Sigmoid colon (tissue), 4 donors: ENCODE results near the gene KCNH3.

Experiments used
- EP300 ChIP-seq, 4 donors: sonication (generic); formaldehyde crosslinking; IDR thresholded peaks; one replicate each; pipeline ENCODE4 v1.6.1; 2017; ENCODE audit warnings: antibody characterized with exemption in 4 of 4
- POLR2A ChIP-seq, 2 donors: fragments of 450-650 bp; IDR thresholded peaks; one replicate each; pipeline ENCODE4 v1.6.1; 2016; ENCODE audit warnings: antibody characterized with exemption in 2 of 2, mild to moderate bottlenecking in 2 of 2, moderate library complexity in 2 of 2
- POLR2AphosphoS5 ChIP-seq, 4 donors: sonication (generic); formaldehyde crosslinking; IDR thresholded peaks; one replicate each; pipeline ENCODE4 v1.6.1; 2017; ENCODE audit warnings: antibody characterized with exemption in 4 of 4
- TF ChIP-seq, protein P1 (sequence below), 4 experiments: fragments of 450-650 bp in 3 of 4; fragments of 200-600 bp in 1 of 4; IDR thresholded peaks; one replicate each; pipeline ENCODE4 v1.5.1; 2016 to 2019; ENCODE audit warnings: antibody characterized with exemption in 4 of 4, mild to moderate bottlenecking in 3 of 4, moderate library complexity in 2 of 4

GRCh38 chr12:49599961-49600360 lies 61.1 kb downstream of the KCNH3 start:
- TF ChIP-seq EP300 (IDR thresholded peaks at IDR 0.05) = no peak
- TF ChIP-seq, protein P1, sequence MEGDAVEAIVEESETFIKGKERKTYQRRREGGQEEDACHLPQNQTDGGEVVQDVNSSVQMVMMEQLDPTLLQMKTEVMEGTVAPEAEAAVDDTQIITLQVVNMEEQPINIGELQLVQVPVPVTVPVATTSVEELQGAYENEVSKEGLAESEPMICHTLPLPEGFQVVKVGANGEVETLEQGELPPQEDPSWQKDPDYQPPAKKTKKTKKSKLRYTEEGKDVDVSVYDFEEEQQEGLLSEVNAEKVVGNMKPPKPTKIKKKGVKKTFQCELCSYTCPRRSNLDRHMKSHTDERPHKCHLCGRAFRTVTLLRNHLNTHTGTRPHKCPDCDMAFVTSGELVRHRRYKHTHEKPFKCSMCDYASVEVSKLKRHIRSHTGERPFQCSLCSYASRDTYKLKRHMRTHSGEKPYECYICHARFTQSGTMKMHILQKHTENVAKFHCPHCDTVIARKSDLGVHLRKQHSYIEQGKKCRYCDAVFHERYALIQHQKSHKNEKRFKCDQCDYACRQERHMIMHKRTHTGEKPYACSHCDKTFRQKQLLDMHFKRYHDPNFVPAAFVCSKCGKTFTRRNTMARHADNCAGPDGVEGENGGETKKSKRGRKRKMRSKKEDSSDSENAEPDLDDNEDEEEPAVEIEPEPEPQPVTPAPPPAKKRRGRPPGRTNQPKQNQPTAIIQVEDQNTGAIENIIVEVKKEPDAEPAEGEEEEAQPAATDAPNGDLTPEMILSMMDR (IDR thresholded peaks at IDR 0.05) = no peak
- no peak for TF ChIP-seq POLR2A (IDR thresholded peaks at IDR 0.05)
- TF ChIP-seq POLR2AphosphoS5 (IDR thresholded peaks at IDR 0.05) = no peak
